Endothelial cell of hepatic sinusoid (primary cell): ENCODE results near the gene AMIGO3.
"Not testable (repeated sequence)": the region's sequence is repeated elsewhere in the genome, so short reads cannot be mapped to it uniquely, and the experiment has no call there.

Experiments
- in situ Hi-C: cut with HindIII; loops from 2 replicates; pipeline ENCODE4 v1.10.0; 2017; ENCODE audit warnings: low sequenced_read_pairs

AMIGO3 gene

DNA sequence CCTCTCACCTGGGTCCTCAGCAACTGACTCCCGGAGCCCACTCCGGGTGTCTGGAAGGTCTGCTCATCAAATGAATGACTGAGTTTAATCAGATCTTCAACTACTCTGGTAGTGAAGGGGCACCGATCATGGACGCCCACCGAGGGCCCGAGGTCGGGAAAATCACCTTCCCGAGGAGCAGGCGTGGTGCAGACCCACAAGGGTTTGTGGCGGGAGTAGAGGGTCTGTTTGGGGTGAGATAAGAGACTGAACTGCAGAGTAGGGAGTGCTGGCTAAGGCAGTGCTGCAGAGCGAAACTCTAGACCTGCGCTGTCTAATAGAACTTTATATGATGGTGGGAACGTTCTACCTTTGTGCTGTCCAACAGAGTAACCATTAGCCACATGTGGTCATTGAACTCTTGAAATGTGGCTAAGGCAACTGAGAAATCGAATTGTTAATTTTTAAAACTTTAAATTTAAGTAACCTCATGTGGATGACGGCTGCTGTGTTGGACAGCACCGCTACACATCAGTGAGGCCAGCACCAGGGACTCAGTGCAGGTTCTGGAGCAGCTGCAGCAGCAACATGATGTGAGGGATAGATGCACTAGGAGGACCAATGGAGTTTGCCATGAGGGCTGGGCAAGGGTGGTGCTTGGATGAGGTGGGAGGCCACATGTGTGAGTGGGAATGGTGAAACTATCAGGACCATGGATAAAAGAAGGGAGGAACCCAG, 29.4 kb downstream of the AMIGO3 start:
- in situ Hi-C loops, result not testable (repeated sequence)

DNA sequence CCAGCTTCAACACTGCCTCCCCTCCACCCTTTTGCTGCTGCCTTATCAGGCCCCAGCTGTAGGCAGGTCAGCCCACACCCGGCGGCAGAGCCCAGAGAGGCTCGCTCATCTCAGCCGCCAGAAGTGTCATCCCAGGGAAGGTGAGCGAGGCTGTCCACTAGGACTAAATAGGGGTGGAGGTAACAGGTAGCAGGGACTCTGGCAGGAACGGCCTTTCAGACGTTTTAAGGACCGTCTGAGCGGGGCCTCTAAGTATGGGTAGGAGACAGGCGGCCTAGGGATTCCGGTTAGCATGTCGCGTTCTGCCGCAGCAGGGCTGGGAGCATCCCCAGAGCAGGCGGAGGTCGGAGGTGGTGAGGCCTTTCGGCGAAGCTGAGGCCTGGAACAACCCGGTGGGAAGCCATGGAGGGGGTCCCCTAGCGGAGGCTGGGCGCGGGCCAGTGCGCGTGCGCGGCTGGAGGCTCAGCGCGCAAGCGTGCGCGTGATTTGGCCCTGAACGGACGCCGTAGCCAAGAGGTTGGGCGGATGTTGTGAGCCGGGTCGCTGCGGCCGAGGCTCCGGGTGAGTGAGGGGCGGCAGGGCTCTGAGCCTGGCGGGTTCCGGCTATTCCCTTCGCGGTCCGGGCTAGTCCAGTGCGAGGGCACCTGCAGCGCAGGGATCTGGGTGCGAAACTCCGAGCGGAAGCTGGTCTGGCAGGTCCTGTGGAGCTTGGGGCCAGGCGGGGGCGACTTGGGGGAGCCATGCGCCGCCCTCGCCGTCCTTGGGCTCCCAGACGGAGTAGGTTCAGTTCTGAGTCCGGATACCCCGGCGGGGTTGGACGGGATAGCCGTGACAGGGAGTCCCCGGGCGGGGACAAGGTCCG, 30.2 kb downstream of the AMIGO3 start, which contains the start of the genes MST1 and RNF123:
TSS of gene MST1 (minus strand) at position 429 of the 862 bp plus-strand sequence. CDS start 783 bp downstream, outside the sequence.
TSS of gene RNF123 (plus strand) at position 512 of the 862 bp plus-strand sequence. CDS start 1,609 bp downstream, outside the sequence.
- in situ Hi-C loops, result no loop called here

DNA sequence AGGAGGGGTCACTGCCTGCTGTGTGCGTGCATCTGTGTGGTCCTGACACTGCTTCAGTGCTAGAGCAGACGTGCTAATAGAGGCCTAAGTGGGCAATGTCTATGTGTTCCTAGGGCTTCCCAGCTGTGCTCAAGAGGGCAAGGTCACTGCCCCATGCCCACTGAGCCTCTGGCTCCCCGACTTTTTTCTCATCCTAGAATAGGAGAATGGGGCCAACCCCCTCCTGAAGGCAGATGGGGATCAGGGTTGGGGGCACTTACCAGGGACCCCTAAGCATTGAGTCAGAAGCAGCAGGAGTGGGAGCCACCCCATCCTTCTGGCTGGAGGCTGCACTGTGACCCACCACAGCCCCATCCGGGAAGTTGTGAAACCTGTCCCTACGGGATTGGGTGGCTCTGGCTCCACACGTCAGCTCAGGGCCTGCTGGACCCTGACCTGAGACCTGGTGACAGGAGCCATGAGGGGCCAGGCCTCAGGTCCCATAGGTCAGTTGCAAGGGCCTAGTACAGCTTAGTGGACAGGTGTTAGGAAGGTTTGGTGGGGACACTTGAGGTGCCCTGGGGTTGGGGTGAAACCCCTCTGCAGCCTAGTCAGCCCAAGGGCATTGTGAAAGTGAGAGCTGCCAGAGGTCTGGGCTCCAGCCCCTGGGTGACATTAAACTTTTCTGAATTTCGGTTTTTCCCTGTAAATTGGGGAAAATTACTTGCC, 31.0 kb downstream of the AMIGO3 start:
- in situ Hi-C loops, result not testable (repeated sequence)

DNA sequence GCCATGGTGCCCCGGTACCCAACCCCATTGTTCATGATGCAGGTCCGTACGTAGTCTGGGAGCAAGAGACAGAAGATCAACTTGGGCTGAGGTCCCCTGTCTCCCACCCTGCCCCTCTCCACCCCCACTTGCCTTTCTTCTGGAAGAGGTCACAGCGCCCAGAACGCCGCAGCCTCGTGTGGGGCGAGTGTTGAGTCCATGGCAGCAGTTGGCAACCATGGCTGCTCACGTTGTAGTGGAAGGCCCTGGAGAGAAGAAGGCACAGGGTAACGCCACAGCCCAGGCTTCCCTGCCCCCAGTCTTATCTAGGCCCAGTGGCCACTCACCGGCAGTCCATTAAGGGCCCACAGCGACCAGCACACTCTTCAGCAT, 32.1 kb downstream of the AMIGO3 start:
- in situ Hi-C loops, result not testable (repeated sequence)

- in situ Hi-C loops, result not testable (repeated sequence)
Measured at GRCh38 chr3:49686769-49687423, 32.6 kb downstream of the AMIGO3 start.

- in situ Hi-C loops, result not testable (repeated sequence)
Measured at GRCh38 chr3:49686346-49686745, 33.1 kb downstream of the AMIGO3 start.

GRCh38 chr3:49685846-49686245, 33.6 kb downstream of the AMIGO3 start:
- in situ Hi-C loops, result not testable (repeated sequence)

GRCh38 chr3:49685103-49685502, 34.4 kb downstream of the AMIGO3 start:
- in situ Hi-C loops, result not testable (repeated sequence)

DNA sequence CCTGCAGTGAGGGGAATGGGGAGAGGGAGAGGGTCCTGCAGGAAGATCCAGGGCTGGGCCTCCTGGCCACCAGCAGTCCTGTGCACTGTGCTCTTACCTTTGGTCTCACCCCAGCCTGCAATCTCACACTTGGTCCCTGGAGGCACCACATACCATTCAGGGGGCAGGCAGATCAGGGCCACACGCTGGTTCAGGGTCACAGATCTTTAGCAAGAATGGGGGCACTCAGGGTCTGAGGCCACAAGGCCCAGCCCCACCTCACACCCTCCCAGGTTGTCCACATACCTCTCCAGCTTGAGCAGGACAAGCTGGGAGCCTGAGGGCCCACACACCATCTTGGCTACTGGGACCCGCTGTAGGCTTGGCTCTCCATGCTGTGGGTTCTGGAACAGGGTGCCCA, 35.0 kb downstream of the AMIGO3 start:
- in situ Hi-C loops, result not testable (repeated sequence)

- in situ Hi-C loops, result no loop called here
Measured at GRCh38 chr3:49683162-49683561, 36.3 kb downstream of the AMIGO3 start.

GRCh38 chr3:49681543-49681942, 37.9 kb downstream of the AMIGO3 start:
- in situ Hi-C loops, result no loop called here

DNA sequence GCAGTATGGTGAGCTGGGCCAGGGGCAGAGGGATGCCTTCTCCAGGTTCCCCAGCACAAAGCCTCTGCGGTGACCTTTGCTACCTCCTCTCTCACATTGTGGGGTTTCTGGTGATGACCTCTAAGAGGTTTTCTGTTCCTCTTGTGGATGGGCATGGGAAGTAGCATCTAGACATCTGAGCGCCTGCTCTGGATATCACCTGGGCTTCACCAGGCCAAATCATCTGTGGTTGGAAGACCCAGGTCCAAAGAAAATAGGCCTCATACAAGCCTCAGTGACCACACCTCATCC, 38.3 kb downstream of the AMIGO3 start:
- in situ Hi-C loops, result no loop called here

DNA sequence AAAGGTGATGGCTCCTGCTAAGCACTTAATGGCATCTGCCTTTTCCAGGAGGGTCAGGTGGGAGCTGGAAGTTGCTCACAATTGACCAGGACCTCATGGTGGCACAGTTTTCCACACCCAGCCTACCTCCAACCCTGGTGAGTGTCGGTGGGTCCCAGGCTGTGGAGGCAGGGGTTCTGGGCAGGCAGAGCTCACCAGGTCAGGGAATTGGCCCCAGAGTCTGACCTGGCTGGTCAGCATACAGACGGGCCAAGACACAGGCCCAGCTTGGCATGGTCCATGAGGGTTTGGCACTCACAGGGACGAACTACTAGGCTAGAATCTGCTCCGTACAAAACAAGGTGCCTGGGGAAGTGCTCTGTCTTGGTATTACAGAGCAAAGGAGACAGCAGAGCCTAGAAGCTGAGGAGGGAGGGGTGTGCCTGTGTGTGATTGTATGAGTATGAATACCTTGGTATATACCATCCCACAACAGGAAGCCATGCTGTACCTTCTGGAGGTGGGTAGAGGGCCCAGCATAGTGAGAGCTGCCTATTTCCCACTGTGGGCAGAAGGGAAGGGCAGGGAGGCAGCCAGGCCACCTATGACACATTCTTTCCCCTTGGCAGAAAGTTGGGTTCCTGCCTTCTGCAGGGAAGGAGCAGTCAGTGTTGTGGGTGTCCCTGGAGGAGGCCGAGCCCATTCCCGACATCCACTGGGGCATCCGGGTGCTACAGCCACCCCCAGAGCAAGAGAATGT, 38.8 kb downstream of the AMIGO3 start:
- in situ Hi-C loops, result no loop called here

DNA sequence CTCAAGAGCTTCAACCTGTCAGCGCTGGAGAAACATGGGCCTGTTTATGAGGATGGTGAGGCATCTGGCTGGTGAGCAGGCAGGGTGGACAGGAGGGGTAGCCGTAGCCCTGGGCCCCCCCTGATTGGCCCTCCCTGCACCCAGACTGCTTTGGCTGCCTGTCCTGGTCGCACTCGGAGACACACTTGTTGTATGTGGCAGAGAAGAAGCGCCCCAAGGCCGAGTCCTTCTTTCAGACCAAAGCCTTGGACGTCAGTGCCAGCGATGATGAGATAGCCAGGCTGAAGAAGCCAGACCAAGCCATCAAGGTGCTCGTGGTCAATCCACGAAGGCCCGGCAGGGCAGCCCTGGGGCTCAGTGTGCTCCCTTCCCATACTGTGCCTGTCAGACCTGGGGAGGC, 43.6 kb downstream of the AMIGO3 start:
- in situ Hi-C loops, result loop anchor here (5.0 kb wide), 2 partner anchors 71 to 96 kb away; no protein-coding TSS in a partner anchor

- in situ Hi-C loops, result loop anchor here (5.0 kb wide), 1 partner anchor 102 kb away; no protein-coding TSS in a partner anchor
Measured at GRCh38 chr3:49674497-49674983, 44.9 kb downstream of the AMIGO3 start.

GRCh38 chr3:49673715-49674496, 45.6 kb downstream of the AMIGO3 start, which contains the start of gene APEH:
Gene APEH, plus strand, starts transcription at chr3:49674351. Its CDS starts 51 bp downstream, at chr3:49674402.
- in situ Hi-C loops, result loop anchor here (5.0 kb wide), 1 partner anchor 102 kb away; no protein-coding TSS in a partner anchor

DNA sequence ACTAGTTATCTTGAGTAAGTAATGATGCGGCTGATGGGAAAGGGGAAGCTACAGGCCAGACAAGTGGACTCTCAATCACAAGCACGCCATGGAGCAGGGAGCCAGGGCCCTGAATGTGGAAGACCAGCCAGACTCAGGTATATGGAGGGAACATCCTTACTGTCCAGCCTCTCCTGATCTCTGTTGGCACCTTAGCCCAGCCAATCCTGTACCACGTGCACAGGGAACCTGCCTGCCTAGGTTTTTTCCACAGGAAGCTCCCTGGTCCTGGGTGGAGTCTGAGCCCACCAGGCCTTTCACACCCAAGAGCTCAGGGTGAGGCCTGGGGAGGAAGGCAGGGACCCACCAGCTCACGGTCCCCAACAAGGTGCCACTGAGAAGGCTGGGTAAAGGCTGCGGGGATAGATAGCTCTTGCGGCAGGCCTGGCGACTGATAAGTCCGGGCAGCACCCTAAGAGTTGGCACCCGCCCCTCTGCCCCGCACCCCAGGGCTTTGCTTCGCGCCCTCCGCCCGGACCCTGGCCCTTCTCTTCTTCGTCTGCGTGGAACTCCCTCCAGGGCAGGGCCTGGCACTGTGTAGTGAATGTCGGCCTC, 46.3 kb downstream of the AMIGO3 start:
- in situ Hi-C loops, result loop anchor here (5.0 kb wide), 1 partner anchor 101 kb away; no protein-coding TSS in a partner anchor
